Measurements from ENCODE around the gene COG6. TPM values are rescaled to one million over a fixed set of nuclear protein-coding genes. Genes with fewer than 3 reads are reported as not detected.
A peak's percentile ranks its signal among the peaks of the same experiment; 100 is the strongest.

Gene COG6
- total and polyA plus RNA-seq, 2 of the 8 experiments (the other 6 are each of a cell fraction or from before 2014, with no cell fraction given) = 8.8 to 22.3 TPM

DNA sequence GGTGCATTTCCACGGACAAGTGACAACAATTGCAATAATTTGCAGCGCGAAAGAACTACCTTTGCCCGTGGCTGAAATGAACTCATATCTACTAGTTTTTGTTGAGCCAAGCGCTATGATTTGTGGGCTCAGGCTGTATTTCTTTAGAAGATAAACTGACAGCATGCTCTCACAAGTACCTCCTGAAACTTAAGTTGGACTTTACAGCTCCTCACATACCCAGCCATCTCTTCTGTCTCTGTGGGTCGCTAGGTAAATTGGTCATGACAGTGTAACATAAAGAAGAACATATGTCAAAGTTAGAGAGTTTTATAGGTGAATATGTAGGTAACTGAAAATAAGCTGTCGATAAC is 839 bp downstream of the COG6 start:
- Histone ChIP-seq H3K36me3 (ENCODE audit: control insufficient read depth in 2 of 4, insufficient read depth in 4 of 4, low read length in 3 of 4) (peaks cover 0 to 2% (median 0%) of the 10 kb centered on the region in 4 experiments; a peak in 1 of 8 replicates), H3K27me3 (replicated peaks in 1 of 4; ENCODE audit: control insufficient read depth in 3 of 4, extremely low read depth in 1 of 4, insufficient read depth in 3 of 4, low read length in 3 of 4) (no peaks in the 10 kb centered on the region), H3K23ac (ENCODE audit: insufficient read length) (no peak overlapping the region), H3K4ac (replicated peaks; ENCODE audit: insufficient read length, low read depth, low read length) (no peak overlapping the region), H3K79me1 (ENCODE audit: low read depth, low read length) (no peaks in the 10 kb centered on the region), H2BK12ac (ENCODE audit: low read depth, low read length) (no peak overlapping the region), H3K18ac (ENCODE audit: extremely low read depth, low read length) (no peak overlapping the region), H4K91ac (replicated peaks; ENCODE audit: insufficient read length, low read length) (no peak overlapping the region), H2AFZ (ENCODE audit: low read length) (peak overlapping the region; percentile 80), H3K4me1 (replicated peaks in 1 of 4; ENCODE audit: control insufficient read depth in 3 of 4, insufficient read depth in 4 of 4, low read length in 3 of 4) (0 out of 7 replicates have a peak, but pooled peaks cover 0 to 2% (median 0%) of the 10 kb centered on the region in 4 experiments), H2BK5ac (ENCODE audit: low read depth, low read length) (no peak overlapping the region), H4K20me1 (replicated peaks in 1 of 2; ENCODE audit: control insufficient read depth in 1 of 2, insufficient read depth in 2 of 2, low read length in 2 of 2) (no peaks in the 10 kb centered on the region), H3K27ac (ENCODE audit: low read depth, low read length) (no peak overlapping the region), H3K23me2 (ENCODE audit: low read depth, low read length) (peaks cover 4% of the 10 kb centered on the region), H3K56ac (replicated peaks; ENCODE audit: insufficient read length, low read depth, low read length) (no peak overlapping the region), H2AK5ac (ENCODE audit: low read depth, low read length) (no peak overlapping the region), H3K14ac (ENCODE audit: insufficient read length) (no peak overlapping the region), H4K5ac (ENCODE audit: insufficient read length, low read depth, low read length) (no peak overlapping the region), H3K4me3 (ENCODE audit: extremely low read depth in 1 of 4, insufficient read depth in 2 of 4, low read depth in 3 of 4, low read length in 4 of 4) (peak overlapping the region; percentile 51 to 87 (median 77)), H3K4me2 (ENCODE audit: insufficient read depth in 1 of 2, low read depth in 2 of 2, low read length in 2 of 2) (peak overlapping the region; percentile 75 to 92), H2BK120ac (replicated peaks; ENCODE audit: low read depth, low read length) (no peak overlapping the region), H2BK20ac (ENCODE audit: low read length) (no peak overlapping the region), H3K9ac (replicated peaks in 1 of 4; ENCODE audit: extremely low read depth in 1 of 4, low read depth in 3 of 4, low read length in 3 of 4) (peak overlapping the region in 2 of 4 experiments; percentile 24 to 79; a peak in 2 of 7 replicates), H3K9me3 (ENCODE audit: insufficient read depth in 2 of 2, low read depth in 1 of 2, low read length in 1 of 2) (no peaks in the 10 kb centered on the region), H3K79me2 (ENCODE audit: control insufficient read depth in 1 of 2, insufficient read depth in 2 of 2, low read length in 2 of 2) (peaks cover 0 to 3% of the 10 kb centered on the region in 2 experiments; a peak in 1 of 4 replicates), H2BK15ac (ENCODE audit: low read length) (no peak overlapping the region), H4K8ac (ENCODE audit: extremely low read depth, insufficient read depth, low read length) (no peak overlapping the region)
- ChIA-PET POLR2A (ENCODE audit: partially characterized antibody) (no interaction called here), CTCF (ENCODE audit: partially characterized antibody) (interaction anchor here (0.8 kb wide), 1 partner anchor 40 kb away, joined by 4 read pairs; no protein-coding TSS in a partner anchor)
- TF ChIP-seq SP2 (IDR thresholded peaks at IDR 0.05; ENCODE audit: low read length) (no peak), SIX5 (IDR thresholded peaks at IDR 0.05; ENCODE audit: low read depth, low read length) (no peak), SUZ12 (IDR thresholded peaks at IDR 0.05; ENCODE audit: low read length) (no peak), SIN3A (conservative IDR thresholded peaks at IDR 0.05 in 1 of 2, IDR thresholded peaks at IDR 0.05 in 1 of 2; ENCODE audit: low read depth in 1 of 2, low read length in 2 of 2) (no peak), TCF12 (IDR thresholded peaks at IDR 0.05; ENCODE audit: low read depth, low read length) (no peak)
- TF ChIP-seq, protein P1, sequence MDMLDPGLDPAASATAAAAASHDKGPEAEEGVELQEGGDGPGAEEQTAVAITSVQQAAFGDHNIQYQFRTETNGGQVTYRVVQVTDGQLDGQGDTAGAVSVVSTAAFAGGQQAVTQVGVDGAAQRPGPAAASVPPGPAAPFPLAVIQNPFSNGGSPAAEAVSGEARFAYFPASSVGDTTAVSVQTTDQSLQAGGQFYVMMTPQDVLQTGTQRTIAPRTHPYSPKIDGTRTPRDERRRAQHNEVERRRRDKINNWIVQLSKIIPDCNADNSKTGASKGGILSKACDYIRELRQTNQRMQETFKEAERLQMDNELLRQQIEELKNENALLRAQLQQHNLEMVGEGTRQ (IDR thresholded peaks at IDR 0.05; ENCODE audit: low read length) = no peak
- TF ChIP-seq, protein P2, sequence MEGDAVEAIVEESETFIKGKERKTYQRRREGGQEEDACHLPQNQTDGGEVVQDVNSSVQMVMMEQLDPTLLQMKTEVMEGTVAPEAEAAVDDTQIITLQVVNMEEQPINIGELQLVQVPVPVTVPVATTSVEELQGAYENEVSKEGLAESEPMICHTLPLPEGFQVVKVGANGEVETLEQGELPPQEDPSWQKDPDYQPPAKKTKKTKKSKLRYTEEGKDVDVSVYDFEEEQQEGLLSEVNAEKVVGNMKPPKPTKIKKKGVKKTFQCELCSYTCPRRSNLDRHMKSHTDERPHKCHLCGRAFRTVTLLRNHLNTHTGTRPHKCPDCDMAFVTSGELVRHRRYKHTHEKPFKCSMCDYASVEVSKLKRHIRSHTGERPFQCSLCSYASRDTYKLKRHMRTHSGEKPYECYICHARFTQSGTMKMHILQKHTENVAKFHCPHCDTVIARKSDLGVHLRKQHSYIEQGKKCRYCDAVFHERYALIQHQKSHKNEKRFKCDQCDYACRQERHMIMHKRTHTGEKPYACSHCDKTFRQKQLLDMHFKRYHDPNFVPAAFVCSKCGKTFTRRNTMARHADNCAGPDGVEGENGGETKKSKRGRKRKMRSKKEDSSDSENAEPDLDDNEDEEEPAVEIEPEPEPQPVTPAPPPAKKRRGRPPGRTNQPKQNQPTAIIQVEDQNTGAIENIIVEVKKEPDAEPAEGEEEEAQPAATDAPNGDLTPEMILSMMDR (IDR thresholded peaks at IDR 0.05; ENCODE audit: control extremely low read depth in 1 of 3, insufficient read depth in 1 of 3, low read depth in 1 of 3, low read length in 3 of 3) = no peak
- whole genome bisulfite sequencing, 2 experiments (ENCODE audit: extremely low coverage in 1 of 2, insufficient coverage in 1 of 2, insufficient read length in 1 of 2, insufficient replicate concordance in 2 of 2, low coverage in 1 of 2, low lambda C conversion rate in 2 of 2, missing lambda C conversion rate in 1 of 2) = 22% methylated on average over 7 of the region's 7 CpGs; no CpG with 5 or more reads in 1 of the 2 experiments
- DNase-seq (ENCODE audit: low read depth in 1 of 2, low spot score in 2 of 2) (no peak), FAIRE-seq (no peak)
